Neuron (in vitro differentiated cells): ENCODE data around the gene DAB1.

Source experiments
- H2AFZ ChIP-seq: one replicate; pipeline ENCODE4 v1.6.1; 2013; ENCODE audit warnings: low read depth, mild to moderate bottlenecking, inconsistent platforms, low read length, moderate library complexity
- H3K27me3 ChIP-seq: one replicate; pipeline ENCODE4 v1.6.1; 2013; ENCODE audit warnings: low read length; ENCODE audit not compliant: insufficient read depth
- H3K36me3 ChIP-seq: one replicate; pipeline ENCODE4 v1.6.1; 2013; ENCODE audit warnings: low read length; ENCODE audit not compliant: insufficient read depth
- H3K4me1 ChIP-seq: one replicate; pipeline ENCODE4 v1.6.1; 2013; ENCODE audit warnings: low read length; ENCODE audit not compliant: insufficient read depth
- H3K4me3 ChIP-seq: 2 replicates; pipeline ENCODE4 v1.5.1; 2013; ENCODE audit warnings: mild to moderate bottlenecking, low read length, moderate library complexity
- H3K9me3 ChIP-seq: one replicate; pipeline ENCODE4 v1.6.1; 2013; ENCODE audit warnings: low read length

Gene DAB1

GRCh38 chr1:57404884-57405283 lies 19.0 kb downstream of the DAB1 start:
- Histone ChIP-seq H3K4me1 (peaks cover 4% of the 10 kb centered on the region), H3K9me3 (no peaks in the 10 kb centered on the region), H2AFZ (no peak overlapping the region), H3K36me3 (no peaks in the 10 kb centered on the region), H3K4me3 (no peak overlapping the region), H3K27me3 (no peaks in the 10 kb centered on the region)

DNA sequence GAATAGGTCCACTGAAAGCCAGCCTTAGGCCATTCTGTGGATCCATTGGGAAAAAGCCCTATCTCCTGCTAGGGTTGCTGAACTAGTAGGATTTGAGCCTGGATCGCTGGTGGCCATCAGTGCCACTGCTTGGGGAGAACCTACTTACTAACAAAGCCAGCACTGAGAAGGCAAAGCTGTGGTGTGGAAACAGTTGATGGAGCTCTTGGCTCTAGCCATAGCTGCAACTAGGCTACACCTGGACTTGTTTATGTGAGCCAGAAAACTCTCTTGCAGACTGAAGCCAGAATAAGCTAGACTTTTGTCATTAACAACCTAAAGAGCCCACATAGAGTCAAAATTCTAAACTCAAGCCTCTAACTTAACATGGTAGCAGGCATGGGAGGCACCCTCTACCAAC lies 20.7 kb downstream of the DAB1 start:
- no peaks in the 10 kb centered on the region for H3K27me3 ChIP-seq
- H3K4me1 ChIP-seq = peaks cover 4% of the 10 kb centered on the region
- no peak overlapping the region for H3K4me3 ChIP-seq
- no peaks in the 10 kb centered on the region for H3K36me3 ChIP-seq
- no peaks in the 10 kb centered on the region for H3K9me3 ChIP-seq
- no peak overlapping the region for H2AFZ ChIP-seq

DNA sequence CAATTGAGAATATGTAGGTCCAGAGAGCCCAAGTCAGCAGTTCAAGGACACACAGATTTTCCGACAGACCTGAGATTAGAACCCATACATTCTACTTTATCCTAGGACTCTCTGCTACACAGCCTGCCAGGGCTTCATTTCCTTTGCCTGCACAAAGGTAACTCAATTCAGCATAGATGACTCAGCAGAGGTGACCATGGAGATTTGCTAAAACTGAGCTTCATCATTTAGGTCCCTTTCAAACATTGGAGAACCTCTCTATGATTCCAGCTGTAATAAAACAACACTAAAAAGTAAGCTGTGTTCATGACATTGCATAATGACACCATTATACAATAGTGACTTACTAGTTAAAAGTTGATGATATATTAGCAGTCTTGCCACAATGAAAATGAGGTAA lies 22.2 kb downstream of the DAB1 start:
- H3K9me3 ChIP-seq = no peaks in the 10 kb centered on the region
- no peaks in the 10 kb centered on the region for H3K36me3 ChIP-seq
- H3K4me3 ChIP-seq = no peak overlapping the region
- no peak overlapping the region for H2AFZ ChIP-seq
- no peaks in the 10 kb centered on the region for H3K27me3 ChIP-seq
- H3K4me1 ChIP-seq = no peaks in the 10 kb centered on the region

- Histone ChIP-seq H3K4me3 (no peak overlapping the region), H2AFZ (no peak overlapping the region), H3K36me3 (no peaks in the 10 kb centered on the region), H3K27me3 (no peaks in the 10 kb centered on the region), H3K9me3 (no peaks in the 10 kb centered on the region), H3K4me1 (no peaks in the 10 kb centered on the region)
These were observed 23.8 kb downstream of the DAB1 start for GRCh38 chr1:57400048-57400447.

GRCh38 chr1:57393058-57393584 lies 30.7 kb downstream of the DAB1 start:
- Histone ChIP-seq H3K36me3 (no peaks in the 10 kb centered on the region), H3K4me3 (no peak overlapping the region), H3K4me1 (no peaks in the 10 kb centered on the region), H3K27me3 (no peaks in the 10 kb centered on the region), H3K9me3 (no peaks in the 10 kb centered on the region), H2AFZ (no peak overlapping the region)

DNA sequence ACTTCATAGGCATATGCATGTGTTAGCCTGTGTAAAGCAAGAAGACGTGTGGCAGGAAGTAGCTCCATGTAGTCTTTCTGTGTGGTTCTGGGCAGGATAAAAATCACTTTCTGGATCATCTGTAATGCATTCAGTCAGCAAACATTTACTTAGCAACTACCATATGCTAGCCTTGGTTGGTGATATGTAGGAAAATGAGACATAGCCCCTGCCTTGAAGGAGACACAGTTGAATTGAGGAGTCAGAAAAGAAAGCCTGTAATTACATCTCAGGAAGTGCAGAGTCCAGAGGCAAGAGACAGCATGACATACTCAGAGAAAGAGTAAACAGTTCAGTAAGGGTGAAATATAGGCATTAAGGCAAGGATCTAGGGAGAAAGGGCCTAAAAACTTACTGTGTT lies 38.5 kb downstream of the DAB1 start:
- Histone ChIP-seq H3K9me3 (no peaks in the 10 kb centered on the region), H2AFZ (no peak overlapping the region), H3K4me3 (no peak overlapping the region), H3K36me3 (no peaks in the 10 kb centered on the region), H3K27me3 (no peaks in the 10 kb centered on the region), H3K4me1 (peaks cover 17% of the 10 kb centered on the region)

- Histone ChIP-seq H3K4me3 (no peak overlapping the region), H3K27me3 (no peaks in the 10 kb centered on the region), H2AFZ (no peak overlapping the region), H3K36me3 (no peaks in the 10 kb centered on the region), H3K4me1 (peaks cover 17% of the 10 kb centered on the region), H3K9me3 (no peaks in the 10 kb centered on the region)
These were observed 39.0 kb downstream of the DAB1 start for GRCh38 chr1:57384901-57385300.

DNA sequence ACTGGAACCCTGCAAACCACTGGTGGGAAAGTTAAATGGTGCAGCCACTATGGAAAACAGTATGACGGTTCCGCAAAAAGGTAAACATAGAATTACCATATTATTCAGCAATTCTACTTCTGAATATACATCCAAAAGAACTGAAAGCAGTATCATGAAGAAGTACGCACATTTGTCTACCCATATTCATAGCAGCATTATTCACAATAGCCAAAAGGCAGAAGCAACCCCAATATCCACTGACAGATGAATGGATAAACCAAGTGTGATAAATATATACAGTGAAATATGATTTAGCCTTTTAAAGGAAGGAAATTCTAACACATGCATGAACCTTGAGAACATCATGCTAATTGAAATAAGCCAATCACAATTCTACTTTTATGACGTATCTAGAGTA lies 39.6 kb downstream of the DAB1 start:
- Histone ChIP-seq H3K4me1 (peaks cover 17% of the 10 kb centered on the region), H2AFZ (no peak overlapping the region), H3K9me3 (no peaks in the 10 kb centered on the region), H3K27me3 (no peaks in the 10 kb centered on the region), H3K36me3 (no peaks in the 10 kb centered on the region), H3K4me3 (no peak overlapping the region)

DNA sequence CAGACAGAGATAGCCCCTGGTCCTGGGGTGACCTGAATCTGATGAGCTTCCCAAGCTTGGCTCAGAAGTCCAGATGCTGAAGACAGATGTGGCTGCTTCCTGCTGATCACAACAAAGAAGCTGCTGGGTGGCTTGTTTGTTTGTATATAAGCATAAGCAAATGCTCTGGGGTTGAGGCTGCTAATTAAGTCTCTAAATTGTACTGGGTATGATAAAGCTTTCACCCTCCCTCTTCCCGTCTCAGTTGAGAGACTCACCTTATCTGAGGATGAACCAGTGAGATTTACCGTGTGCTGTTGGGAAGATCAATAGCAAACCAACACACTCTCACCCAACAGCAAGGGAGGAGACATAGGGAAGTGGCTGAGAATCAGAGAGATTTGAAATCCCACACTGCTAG lies 42.0 kb downstream of the DAB1 start:
- Histone ChIP-seq H3K4me1 (peaks cover 17% of the 10 kb centered on the region), H3K27me3 (no peaks in the 10 kb centered on the region), H2AFZ (no peak overlapping the region), H3K4me3 (no peak overlapping the region), H3K9me3 (no peaks in the 10 kb centered on the region), H3K36me3 (no peaks in the 10 kb centered on the region)

GRCh38 chr1:57381426-57381825 lies 42.4 kb downstream of the DAB1 start:
- Histone ChIP-seq H3K4me3 (no peak overlapping the region), H3K27me3 (no peaks in the 10 kb centered on the region), H3K36me3 (no peaks in the 10 kb centered on the region), H3K4me1 (peaks cover 17% of the 10 kb centered on the region), H3K9me3 (no peaks in the 10 kb centered on the region), H2AFZ (no peak overlapping the region)

DNA sequence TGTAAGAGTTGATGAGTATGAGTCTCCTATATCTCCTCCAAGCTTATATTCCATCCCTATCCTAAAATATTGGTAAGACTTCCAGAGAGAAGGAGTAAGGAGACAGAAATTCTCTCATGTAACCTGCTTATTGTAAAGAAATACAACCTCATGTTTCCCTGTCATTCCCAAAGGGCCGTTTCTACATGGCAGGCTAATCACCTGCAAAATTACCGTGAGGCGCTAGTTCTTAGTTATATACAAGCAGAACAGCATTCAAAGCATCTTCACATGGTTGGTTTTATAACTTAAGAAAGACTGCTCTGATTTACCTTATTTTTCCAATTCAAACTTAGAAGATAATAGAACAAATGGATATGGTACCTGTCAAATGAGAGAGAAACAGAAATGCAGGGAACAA lies 42.9 kb downstream of the DAB1 start:
- Histone ChIP-seq H3K36me3 (no peaks in the 10 kb centered on the region), H2AFZ (no peak overlapping the region), H3K4me3 (no peak overlapping the region), H3K27me3 (no peaks in the 10 kb centered on the region), H3K4me1 (peaks cover 17% of the 10 kb centered on the region), H3K9me3 (no peaks in the 10 kb centered on the region)

GRCh38 chr1:57378534-57378933 lies 45.3 kb downstream of the DAB1 start:
- Histone ChIP-seq H3K4me1 (peaks cover 17% of the 10 kb centered on the region), H2AFZ (no peak overlapping the region), H3K9me3 (no peaks in the 10 kb centered on the region), H3K4me3 (no peak overlapping the region), H3K27me3 (no peaks in the 10 kb centered on the region), H3K36me3 (no peaks in the 10 kb centered on the region)

GRCh38 chr1:57377339-57378139 lies 46.3 kb downstream of the DAB1 start:
- no peaks in the 10 kb centered on the region for H3K36me3 ChIP-seq
- H3K4me3 ChIP-seq = no peak overlapping the region
- no peak overlapping the region for H2AFZ ChIP-seq
- no peaks in the 10 kb centered on the region for H3K27me3 ChIP-seq
- peaks cover 16% of the 10 kb centered on the region for H3K4me1 ChIP-seq
- no peaks in the 10 kb centered on the region for H3K9me3 ChIP-seq

DNA sequence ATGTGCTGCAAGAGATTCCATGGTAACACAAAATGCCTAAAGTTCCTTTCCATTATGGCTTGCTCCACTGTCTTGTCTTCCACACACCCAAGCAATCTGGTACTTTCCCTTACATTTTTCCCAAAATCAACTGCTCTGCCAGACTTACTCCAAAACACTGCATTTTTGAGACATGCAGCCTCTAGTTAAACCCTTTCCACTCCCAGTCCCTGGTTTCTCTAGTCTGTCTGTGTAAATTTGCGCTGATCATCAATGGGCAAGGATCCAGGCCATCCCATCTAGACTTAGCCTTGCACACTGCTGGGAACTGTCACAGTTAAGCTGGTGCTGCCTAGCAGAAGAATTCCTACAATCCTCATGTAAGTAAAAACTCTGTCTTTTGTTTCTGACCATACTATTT lies 47.8 kb downstream of the DAB1 start:
- Histone ChIP-seq H3K36me3 (no peaks in the 10 kb centered on the region), H2AFZ (no peak overlapping the region), H3K9me3 (no peaks in the 10 kb centered on the region), H3K27me3 (no peaks in the 10 kb centered on the region), H3K4me3 (no peak overlapping the region), H3K4me1 (peaks cover 2% of the 10 kb centered on the region)
